HEK293 (cell line): Measurements from ENCODE around the gene NCKAP5.

Source experiments
- CTCF ChIA-PET: fragments of 350-600 bp; formaldehyde crosslinking; extraction: SDS; loops from one replicate; lab custom pipeline; 2021; ENCODE audit warnings: antibody characterized with exemption; lab: Yijun Ruan, JAX
- POLR2A ChIA-PET: fragments of 300-600 bp; formaldehyde crosslinking; extraction: SDS; loops from one replicate; lab custom pipeline; 2020; ENCODE audit warnings: antibody characterized with exemption, inconsistent platforms; lab: Yijun Ruan, JAX
- H3K27ac ChIP-seq: fragments of 200-500 bp; sonication (Bioruptor generic); 2 replicates; pipeline ENCODE4 v1.5.1; 2014; ENCODE audit warnings: low read depth, low read length, control low read depth, inconsistent platforms; ENCODE audit errors: extremely low read depth
- H3K36me3 ChIP-seq, 2 experiments: fragments of 200-500 bp in 1 of 2; sonication (Bioruptor generic) in 1 of 2; 1 replicate in 1 of 2; 2 replicates in 1 of 2; pipeline ENCODE4 v1.5.1; 2014 to 2017; ENCODE audit warnings: inconsistent platforms in 2 of 2, low read length in 2 of 2; ENCODE audit not compliant: control insufficient read depth in 2 of 2, insufficient read depth in 1 of 2
- H3K4me1 ChIP-seq: fragments of 200-500 bp; sonication (Bioruptor generic); 2 replicates; pipeline ENCODE4 v1.5.1; 2014; ENCODE audit warnings: mild to moderate bottlenecking, low read length, inconsistent platforms; ENCODE audit not compliant: control insufficient read depth, insufficient read depth
- H3K4me3 ChIP-seq: 2 replicates; pipeline ENCODE4 v1.5.1; 2011; ENCODE audit warnings: low read depth, mild to moderate bottlenecking, control low read depth, low read length, moderate library complexity
- H3K9me3 ChIP-seq: fragments of 200-500 bp; sonication (Bioruptor generic); 2 replicates; pipeline ENCODE4 v1.5.1; 2014; ENCODE audit warnings: low read depth, low read length, inconsistent platforms; ENCODE audit not compliant: control insufficient read depth, insufficient read depth
- AEBP2 ChIP-seq: fragments of 450-650 bp; formaldehyde crosslinking; IDR thresholded peaks from 2 replicates; pipeline ENCODE4 v1.5.1; 2016; ENCODE audit warnings: missing biosample characterization, missing genetic modification characterization, borderline replicate concordance
- BCL6B ChIP-seq: fragments of 450-650 bp; formaldehyde crosslinking; IDR thresholded peaks from 2 replicates; pipeline ENCODE4 v1.5.1; 2017; ENCODE audit warnings: missing biosample characterization, missing genetic modification characterization
- KLF17 ChIP-seq: fragments of 450-650 bp; formaldehyde crosslinking; IDR thresholded peaks from 2 replicates; pipeline ENCODE4 v1.5.1; 2016; ENCODE audit warnings: missing biosample characterization, missing genetic modification characterization
- KLF9 ChIP-seq: fragments of 450-650 bp; formaldehyde crosslinking; IDR thresholded peaks from 2 replicates; pipeline ENCODE4 v1.5.1; 2016; ENCODE audit warnings: missing biosample characterization, missing genetic modification characterization, low read depth
- PRDM1 ChIP-seq: fragments of 450-650 bp; formaldehyde crosslinking; IDR thresholded peaks from 2 replicates; pipeline ENCODE4; 2016; ENCODE audit warnings: missing biosample characterization, missing genetic modification characterization
- SP2 ChIP-seq: fragments of 450-650 bp; formaldehyde crosslinking; IDR thresholded peaks from 2 replicates; pipeline ENCODE4 v1.5.1; 2016; ENCODE audit warnings: missing biosample characterization, missing genetic modification characterization
- TCF7L2 ChIP-seq: IDR thresholded peaks from 2 replicates; pipeline ENCODE4 v1.6.1; 2011; ENCODE audit warnings: low read depth, mild to moderate bottlenecking, inconsistent platforms, low read length, moderate library complexity, borderline replicate concordance
- ZBTB21 ChIP-seq: fragments of 450-650 bp; formaldehyde crosslinking; IDR thresholded peaks from 2 replicates; pipeline ENCODE4 v1.5.1; 2017; ENCODE audit warnings: missing biosample characterization, missing genetic modification characterization
- ZBTB26 ChIP-seq: fragments of 450-650 bp; formaldehyde crosslinking; optimal IDR thresholded peaks from 2 replicates; pipeline ENCODE3; 2016; ENCODE audit warnings: missing biosample characterization, mild to moderate bottlenecking, missing genetic modification characterization
- ZNF121 ChIP-seq: fragments of 450-650 bp; formaldehyde crosslinking; IDR thresholded peaks from 2 replicates; pipeline ENCODE4 v1.5.1; 2016; ENCODE audit warnings: missing biosample characterization, missing genetic modification characterization
- ZNF133 ChIP-seq: fragments of 450-650 bp; formaldehyde crosslinking; IDR thresholded peaks from 2 replicates; pipeline ENCODE4 v1.5.1; 2016; ENCODE audit warnings: missing biosample characterization, missing genetic modification characterization
- ZNF140 ChIP-seq: fragments of 450-650 bp; formaldehyde crosslinking; IDR thresholded peaks from 2 replicates; pipeline ENCODE4 v1.5.1; 2016; ENCODE audit warnings: missing biosample characterization, missing genetic modification characterization
- ZNF146 ChIP-seq: fragments of 450-650 bp; formaldehyde crosslinking; IDR thresholded peaks from 2 replicates; pipeline ENCODE4 v1.5.1; 2016; ENCODE audit warnings: missing biosample characterization, missing genetic modification characterization
- ZNF18 ChIP-seq: fragments of 450-650 bp; formaldehyde crosslinking; IDR thresholded peaks from 2 replicates; pipeline ENCODE4 v1.5.1; 2016; ENCODE audit warnings: missing biosample characterization, missing genetic modification characterization
- ZNF214 ChIP-seq: fragments of 450-650 bp; formaldehyde crosslinking; IDR thresholded peaks from 2 replicates; pipeline ENCODE4 v1.5.1; 2017; ENCODE audit warnings: missing biosample characterization, mild to moderate bottlenecking, missing genetic modification characterization, borderline replicate concordance
- ZNF324 ChIP-seq: fragments of 450-650 bp; formaldehyde crosslinking; IDR thresholded peaks from 2 replicates; pipeline ENCODE4 v1.5.1; 2016; ENCODE audit warnings: missing biosample characterization, missing genetic modification characterization
- ZNF48 ChIP-seq: fragments of 450-650 bp; formaldehyde crosslinking; IDR thresholded peaks from 2 replicates; pipeline ENCODE4 v1.5.1; 2016; ENCODE audit warnings: missing biosample characterization, missing genetic modification characterization
- ZNF501 ChIP-seq: fragments of 450-650 bp; formaldehyde crosslinking; IDR thresholded peaks from 2 replicates; pipeline ENCODE4 v1.5.1; 2016; ENCODE audit warnings: missing biosample characterization, missing genetic modification characterization
- ZNF530 ChIP-seq: fragments of 450-650 bp; formaldehyde crosslinking; IDR thresholded peaks from 2 replicates; pipeline ENCODE4 v1.5.1; 2016; ENCODE audit warnings: low read depth, missing biosample characterization, missing genetic modification characterization
- ZNF560 ChIP-seq: fragments of 450-650 bp; formaldehyde crosslinking; IDR thresholded peaks from 2 replicates; pipeline ENCODE4 v1.5.1; 2017; ENCODE audit warnings: missing biosample characterization, missing genetic modification characterization, borderline replicate concordance
- ZNF639 ChIP-seq: fragments of 450-650 bp; formaldehyde crosslinking; IDR thresholded peaks from 2 replicates; pipeline ENCODE4 v1.5.1; 2016; ENCODE audit warnings: missing biosample characterization, missing genetic modification characterization
- ZNF645 ChIP-seq: fragments of 450-650 bp; formaldehyde crosslinking; IDR thresholded peaks from 2 replicates; pipeline ENCODE4; 2016; ENCODE audit warnings: missing biosample characterization, missing genetic modification characterization
- ZNF830 ChIP-seq: fragments of 450-650 bp; IDR thresholded peaks from 2 replicates; pipeline ENCODE4 v1.5.0; 2018; ENCODE audit warnings: missing biosample characterization, missing genetic modification characterization, low read depth, mild to moderate bottlenecking, moderate library complexity

The NCKAP5 gene

GRCh38 chr2:132929786-132930185, 638.5 kb downstream of the NCKAP5 start (continued):
- TF ChIP-seq ZNF18, result no peak
- no peak for TF ChIP-seq ZNF133
- no peak for TF ChIP-seq KLF17 (tag by site-specific recombination)
- no peak for TF ChIP-seq PRDM1 (tag by site-specific recombination)
- no peak for TF ChIP-seq ZNF214 (tag by site-specific recombination)
- no peak for TF ChIP-seq ZNF140 (tag by site-specific recombination)
- TF ChIP-seq ZNF830 (tag by site-specific recombination), result no peak
- no peak for TF ChIP-seq TCF7L2
- TF ChIP-seq ZNF530 (tag by site-specific recombination), result no peak
- TF ChIP-seq ZNF639 (tag by site-specific recombination), result no peak

- POLR2A ChIA-PET, result no interaction called here
- Histone ChIP-seq H3K4me1 (no peaks in the 10 kb centered on the region), H3K36me3 (no peaks in the 10 kb centered on the region), H3K9me3 (no peaks in the 10 kb centered on the region), H3K4me3 (no peak overlapping the region), H3K27ac (no peak overlapping the region)
- TF ChIP-seq ZNF146 (tag by site-specific recombination) (no peak), ZNF324 (tag by site-specific recombination) (no peak), AEBP2 (tag by site-specific recombination) (no peak), ZBTB21 (tag by site-specific recombination) (no peak), ZNF48 (tag by site-specific recombination) (no peak), BCL6B (no peak), ZNF560 (tag by site-specific recombination) (no peak), SP2 (tag by site-specific recombination) (no peak), ZNF645 (no peak), KLF9 (tag by site-specific recombination) (no peak), ZBTB26 (no peak), ZNF121 (no peak), ZNF501 (tag by site-specific recombination) (no peak)
- CTCF ChIA-PET, result no interaction called here
Observed at GRCh38 chr2:132923787-132924186, 644.5 kb downstream of the NCKAP5 start.
